Thymus (tissue), 11 donors: Measurements from ENCODE around the gene DARS1. TPM values are rescaled to one million over a fixed set of nuclear protein-coding genes. Genes with fewer than 3 reads are reported as not detected.
A peak's percentile ranks its signal among the peaks of the same experiment; 100 is the strongest.
"Not testable (repeated sequence)": the region's sequence is repeated elsewhere in the genome, so short reads cannot be mapped to it uniquely, and the experiment has no call there.

Experiments used
- DNase-seq, 9 donors: peaks; one replicate each; pipeline ENCODE4 v3.0.0-alpha.2; 2013; ENCODE audit warnings: low spot score in 9 of 9, low read depth in 6 of 9, missing footprints in 1 of 9
- H3K27ac ChIP-seq, 2 donors: one replicate each; pipeline ENCODE4 v1.5.1; 2013; ENCODE audit warnings: control low read depth in 1 of 2, low read depth in 1 of 2, low read length in 1 of 2, mild to moderate bottlenecking in 1 of 2, moderate library complexity in 1 of 2
- H3K27me3 ChIP-seq, 2 donors: one replicate each; pipeline ENCODE4 v1.5.1; 2013; ENCODE audit warnings: low read length in 1 of 2; ENCODE audit not compliant: control insufficient read depth in 2 of 2, insufficient read depth in 1 of 2
- H3K36me3 ChIP-seq, 2 donors: one replicate each; pipeline ENCODE4 v1.5.1; 2013; ENCODE audit warnings: low read length in 1 of 2, mild to moderate bottlenecking in 1 of 2, moderate library complexity in 1 of 2; ENCODE audit not compliant: control insufficient read depth in 2 of 2, insufficient read depth in 2 of 2
- H3K4me1 ChIP-seq, 2 donors: one replicate each; pipeline ENCODE4 v1.5.1; 2013; ENCODE audit warnings: low read length in 2 of 2; ENCODE audit not compliant: control insufficient read depth in 2 of 2, insufficient read depth in 2 of 2
- H3K4me3 ChIP-seq, 2 donors: one replicate each; pipeline ENCODE4 v1.5.1; 2013; ENCODE audit warnings: low read length in 2 of 2, control low read depth in 1 of 2, mild to moderate bottlenecking in 1 of 2
- H3K9me3 ChIP-seq, 2 donors: one replicate each; pipeline ENCODE4 v1.5.1; 2013; ENCODE audit warnings: low read length in 1 of 2, mild to moderate bottlenecking in 1 of 2; ENCODE audit not compliant: control insufficient read depth in 2 of 2, insufficient read depth in 1 of 2
- WGBS: extraction: QIAGEN DNeasy Blood & Tissue Kit; methylation state at CpG from one replicate; pipeline ENCODE4 v1.1.7; 2013; 5-methylcytosine and 5-hydroxymethylcytosine counted together
- polyA plus RNA-seq: library from polyadenylated mRNA; stranded (reverse); fragments of 200-250 nt; gene quantifications from one replicate; pipeline ENCODE4 v1.2.3, GENCODE V29; 2013
- total RNA-seq: library from RNA; stranded (reverse); fragments of 120-200 nt; gene quantifications from one replicate; pipeline ENCODE4 v1.2.4, GENCODE V29; 2013
- donor health status: healthy.

DARS1 gene
- total and polyA plus RNA-seq, 2 donors: 118 to 119 TPM

DNA sequence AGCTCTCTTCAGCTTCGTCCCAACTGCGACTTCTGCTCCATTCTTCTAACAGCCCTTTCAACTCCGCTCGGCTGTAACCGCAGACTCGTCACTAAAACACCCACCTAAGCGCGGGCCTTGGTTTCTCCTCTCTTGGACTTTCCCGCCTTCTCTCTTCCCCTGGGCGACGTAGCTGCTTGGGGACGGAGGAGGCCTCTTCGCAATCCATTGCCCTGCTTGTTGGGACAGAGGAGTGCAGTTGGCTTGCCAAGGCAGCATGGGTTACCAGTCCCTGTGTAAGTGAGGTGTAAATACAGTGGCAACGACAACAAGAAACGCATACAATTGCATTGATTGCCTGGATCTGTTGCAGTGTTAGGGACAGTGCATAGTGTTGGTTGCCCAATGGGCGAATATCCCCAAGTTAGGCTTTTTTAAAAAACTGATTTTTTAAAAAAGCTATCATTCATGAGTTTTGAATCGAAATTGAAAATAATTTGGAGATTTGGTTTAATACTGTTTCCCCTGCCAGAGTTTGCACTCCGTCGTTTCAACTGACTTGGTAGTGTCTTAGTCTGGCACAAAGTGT, 484 bp upstream of the DARS1 start:
- Histone ChIP-seq H3K27me3 (no peaks in the 10 kb centered on the region), H3K4me3 (peak overlapping the region; percentile 77 to 91), H3K36me3 (peaks cover 0 to 12% of the 10 kb centered on the region in 2 donors), H3K4me1 (peaks cover 5 to 7% of the 10 kb centered on the region in 2 donors), H3K9me3 (no peaks in the 10 kb centered on the region), H3K27ac (peak overlapping the region; percentile 98)
- WGBS: 21% methylated on average over 19 of the region's 19 CpGs
- DNase-seq: peak in 7 of 9 donors; percentile 55 to 92 (median 77)

DNA sequence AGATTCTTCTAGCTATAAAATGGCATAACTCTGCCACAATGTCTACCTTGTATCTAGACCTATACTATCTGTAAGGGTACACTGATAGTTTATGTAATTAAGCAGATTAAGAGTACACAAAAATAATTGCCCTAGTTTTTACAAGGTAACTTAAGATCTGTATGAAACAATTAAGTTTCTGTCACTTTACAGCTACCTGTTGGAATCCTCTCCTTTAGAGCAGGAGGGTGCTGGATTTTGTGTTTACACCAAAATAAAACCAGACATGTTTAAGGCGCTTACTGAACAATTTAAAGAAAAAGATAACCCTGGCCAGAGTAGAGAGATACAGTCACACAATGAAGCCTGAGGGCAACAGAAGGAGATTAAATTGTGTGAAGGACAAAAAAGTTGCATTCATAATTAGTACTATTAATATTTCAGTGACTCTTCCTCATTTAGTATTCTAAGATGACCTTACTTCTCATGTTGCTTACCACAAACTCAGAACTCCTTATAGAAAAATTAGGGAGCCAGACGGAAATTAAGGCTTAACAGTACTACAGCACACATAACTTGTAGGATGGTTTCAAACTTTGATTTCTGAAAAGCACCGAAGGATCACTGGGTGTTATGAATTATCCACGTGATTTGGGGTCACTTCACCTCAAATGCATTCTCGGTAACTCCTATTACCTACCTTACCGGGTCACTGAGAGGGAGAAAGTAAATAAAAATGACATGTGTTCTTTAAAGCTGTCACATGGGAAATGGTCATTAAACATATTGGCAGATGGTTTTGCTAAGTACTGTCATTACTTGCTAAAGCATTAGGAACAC, 1.0 kb downstream of the DARS1 start:
- H3K9me3 ChIP-seq: no peaks in the 10 kb centered on the region
- peak overlapping the region; percentile 77 to 91 for H3K4me3 ChIP-seq
- WGBS: 20% methylated on average over 6 of the region's 6 CpGs
- peaks cover 5 to 19% of the 10 kb centered on the region in 2 donors for H3K36me3 ChIP-seq
- peak in 2 of 9 donors; percentile 36 to 42 for DNase-seq
- H3K4me1 ChIP-seq: peaks cover 7 to 12% of the 10 kb centered on the region in 2 donors
- peak overlapping the region; percentile 98 for H3K27ac ChIP-seq
- H3K27me3 ChIP-seq: no peaks in the 10 kb centered on the region

DNA sequence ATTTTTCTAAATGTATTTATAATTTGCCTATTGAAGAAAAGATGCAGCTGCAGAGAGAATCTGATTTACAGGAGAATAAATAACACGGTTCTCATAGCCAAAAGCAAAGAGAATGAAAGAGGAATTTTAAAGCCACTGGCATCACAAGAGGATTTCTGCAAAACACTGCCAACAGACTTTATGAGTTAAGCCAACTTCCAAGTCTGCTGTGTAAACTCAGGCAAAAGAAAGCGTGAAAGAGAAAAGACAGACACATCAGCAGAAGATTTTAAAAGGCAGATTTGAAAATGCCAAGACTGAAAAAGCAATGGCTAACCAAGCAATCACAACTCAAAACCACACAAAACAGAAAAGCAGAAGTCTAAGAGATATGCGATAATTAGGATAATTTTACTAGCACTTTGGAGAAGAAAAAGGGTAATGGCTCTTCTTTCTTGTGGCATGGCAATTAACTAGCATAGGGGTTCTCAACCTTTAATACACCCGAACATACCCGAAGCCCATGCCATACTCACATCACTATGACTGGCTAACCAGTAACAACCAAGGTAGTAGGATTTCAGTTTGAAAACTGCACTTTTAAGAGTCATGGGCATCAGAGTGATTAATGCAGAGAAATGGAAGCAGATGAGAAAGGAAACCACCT, 4.9 kb downstream of the DARS1 start:
- Histone ChIP-seq H3K9me3 (no peaks in the 10 kb centered on the region), H3K4me1 (peaks cover 0 to 9% of the 10 kb centered on the region in 2 donors), H3K27ac (no peak overlapping the region), H3K36me3 (peaks cover 5 to 46% of the 10 kb centered on the region in 2 donors), H3K27me3 (no peaks in the 10 kb centered on the region), H3K4me3 (no peak overlapping the region)
- WGBS: 78% methylated on average over 5 of the region's 5 CpGs
- DNase-seq: no peak

DNA sequence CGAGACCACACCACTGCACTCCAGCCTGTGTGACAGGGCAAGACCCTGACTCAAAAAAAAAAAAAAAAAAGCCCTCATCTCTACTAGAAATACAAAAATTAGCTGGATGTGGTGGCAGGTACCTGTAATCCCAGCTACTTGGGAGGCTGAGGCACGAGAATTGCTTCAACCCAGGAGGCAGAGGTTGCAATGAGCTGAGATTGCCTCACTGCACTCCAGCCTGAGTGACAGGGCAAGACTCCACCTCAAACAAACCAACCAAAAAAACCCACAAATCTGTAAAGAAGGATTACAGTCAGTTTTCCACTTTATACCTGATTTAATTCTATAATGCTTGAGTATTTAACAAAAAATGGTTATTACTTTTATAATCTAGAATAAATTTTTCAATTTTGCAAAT, 9.7 kb downstream of the DARS1 start:
- H3K4me1 ChIP-seq: peaks cover 0 to 4% of the 10 kb centered on the region in 2 donors
- H3K27ac ChIP-seq: no peak overlapping the region
- H3K36me3 ChIP-seq: peaks cover 7 to 53% of the 10 kb centered on the region in 2 donors
- H3K9me3 ChIP-seq: no peaks in the 10 kb centered on the region
- WGBS: 100% methylated on average over 2 of the region's 2 CpGs
- no peaks in the 10 kb centered on the region for H3K27me3 ChIP-seq
- no peak overlapping the region for H3K4me3 ChIP-seq
- DNase-seq: no peak

DNA sequence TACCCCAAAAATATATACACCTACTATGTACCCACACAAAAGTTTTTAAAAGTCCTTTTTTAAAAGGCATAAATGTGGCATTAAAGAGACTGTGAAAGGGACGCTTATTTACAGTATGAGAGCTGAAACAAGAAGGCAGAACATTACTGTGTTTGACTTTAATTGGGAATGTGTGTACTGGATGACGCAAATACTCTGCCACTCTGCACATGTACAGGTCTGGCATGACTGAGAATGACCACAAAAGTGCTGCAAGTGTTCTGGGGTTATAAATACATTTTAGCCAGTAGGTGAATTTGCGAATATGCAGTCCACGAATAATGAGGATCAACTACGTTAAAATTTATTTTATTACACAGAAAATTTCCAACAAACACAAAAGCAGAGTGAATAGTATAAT, 11.4 kb downstream of the DARS1 start:
- peaks cover 2 to 43% of the 10 kb centered on the region in 2 donors for H3K36me3 ChIP-seq
- WGBS: 97% methylated on average over 5 of the region's 5 CpGs
- DNase-seq: no peak
- H3K4me3 ChIP-seq: no peak overlapping the region
- H3K27me3 ChIP-seq: no peaks in the 10 kb centered on the region
- no peaks in the 10 kb centered on the region for H3K4me1 ChIP-seq
- no peaks in the 10 kb centered on the region for H3K9me3 ChIP-seq
- no peak overlapping the region for H3K27ac ChIP-seq

DNA sequence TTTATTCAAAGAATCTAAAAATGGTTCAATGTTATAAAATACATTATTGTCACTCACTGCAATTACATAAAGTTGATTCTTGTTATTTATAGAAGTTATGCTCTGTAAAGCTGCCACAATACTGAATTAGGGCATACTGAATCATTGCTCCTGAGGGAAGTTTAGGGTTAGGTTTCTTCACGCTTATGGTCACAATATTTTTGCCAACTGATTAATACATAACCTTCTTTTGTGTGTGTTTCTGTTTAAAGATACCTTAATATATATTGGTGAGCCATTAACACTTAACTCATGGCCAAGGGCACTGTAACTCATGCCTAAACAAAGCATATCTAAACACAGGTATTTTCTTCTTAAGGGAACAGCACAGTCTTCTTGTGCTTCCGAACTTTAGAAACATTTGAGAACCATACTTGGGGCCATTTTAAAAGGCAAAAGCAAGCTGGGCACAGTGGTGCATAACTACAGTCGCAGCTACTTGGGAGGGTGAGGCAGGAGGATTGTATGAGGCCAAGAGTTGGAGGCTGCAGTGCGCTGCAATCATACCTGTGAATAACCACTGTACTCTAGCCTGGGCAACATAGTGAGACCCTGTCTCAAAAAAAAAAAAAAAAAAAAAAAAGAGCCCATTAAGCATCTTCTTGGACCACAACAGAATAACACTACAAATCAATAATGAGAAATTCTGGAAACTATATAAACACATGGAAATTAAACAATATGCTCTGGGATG, 15.6 kb downstream of the DARS1 start:
- WGBS: 99% methylated on average over 4 of the region's 4 CpGs
- DNase-seq: no peak
- H3K4me1 ChIP-seq: no peaks in the 10 kb centered on the region
- no peaks in the 10 kb centered on the region for H3K9me3 ChIP-seq
- no peaks in the 10 kb centered on the region for H3K27me3 ChIP-seq
- no peak overlapping the region for H3K4me3 ChIP-seq
- H3K36me3 ChIP-seq: peaks cover 5 to 19% of the 10 kb centered on the region in 2 donors
- H3K27ac ChIP-seq: no peak overlapping the region

DNA sequence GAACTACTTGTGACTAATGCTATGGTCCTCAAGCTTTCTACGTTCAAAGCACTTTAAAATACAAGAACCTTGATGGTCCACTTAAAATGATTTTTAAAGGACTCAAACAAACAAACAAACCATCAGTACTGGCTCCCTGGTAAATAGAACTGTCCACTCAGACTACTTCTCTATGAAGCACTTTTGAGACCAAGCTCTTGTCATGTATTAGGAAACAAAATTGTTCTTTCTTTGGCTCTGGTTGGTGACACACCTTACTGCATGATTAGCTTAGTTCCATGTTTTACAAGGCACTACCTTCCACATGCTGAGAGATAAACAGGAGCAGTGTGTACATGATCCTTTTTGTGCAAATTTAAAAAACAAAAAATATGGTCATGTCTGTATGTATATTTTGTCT, 19.7 kb downstream of the DARS1 start:
- Histone ChIP-seq H3K4me1 (peaks cover 9 to 14% of the 10 kb centered on the region in 2 donors), H3K27ac (no peak overlapping the region), H3K4me3 (no peak overlapping the region), H3K36me3 (peaks cover under 1 to 3% of the 10 kb centered on the region in 2 donors), H3K9me3 (no peaks in the 10 kb centered on the region), H3K27me3 (no peaks in the 10 kb centered on the region)
- DNase-seq: no peak
- WGBS: 99% methylated on average over 1 of the region's 1 CpG

DNA sequence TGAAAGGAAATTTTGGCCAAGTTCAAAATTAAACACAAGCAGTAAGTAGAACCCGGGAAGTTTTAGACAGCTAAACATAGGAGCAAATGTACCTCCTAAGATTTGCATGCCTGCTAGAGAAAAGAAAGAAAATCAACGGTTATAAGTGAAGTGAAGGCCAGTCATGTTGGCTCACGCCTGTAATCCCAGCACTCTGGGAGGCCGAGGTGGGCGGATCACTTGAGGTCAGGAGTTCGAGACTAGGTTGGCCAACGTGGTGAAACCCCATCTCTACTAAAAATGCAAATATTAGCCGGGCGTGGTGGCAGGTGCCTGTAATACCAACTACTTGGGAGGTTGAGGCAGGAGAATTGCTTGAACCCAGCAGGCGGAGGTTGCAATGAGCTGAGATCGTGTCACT, 21.0 kb downstream of the DARS1 start:
- WGBS: 98% methylated on average over 11 of the region's 11 CpGs
- not testable (repeated sequence) for H3K27ac ChIP-seq

More for the DNA sequence above, 21.0 kb downstream of the DARS1 start:
- H3K9me3 ChIP-seq, H3K36me3 ChIP-seq, DNase-seq, H3K27me3 ChIP-seq, H3K4me3 ChIP-seq: not testable (repeated sequence)
- peaks cover 9 to 19% of the 10 kb centered on the region in 2 donors for H3K4me1 ChIP-seq
